K562 (cell line): ENCODE measurements around the gene HRAS. TPM values are rescaled to one million over a fixed set of nuclear protein-coding genes. Genes with fewer than 3 reads are reported as not detected.

ENCODE experiments used
- BRD9 ChIP-seq: fragments of 450-650 bp; IDR thresholded peaks from 2 replicates; pipeline ENCODE4 v1.6.1; 2018; ENCODE audit warnings: low read depth; ENCODE audit not compliant: partially characterized antibody
- CHCHD3 ChIP-seq: fragments of 250-450 bp; sonication (Bioruptor Pico); IDR thresholded peaks from 2 replicates; pipeline ENCODE4 v2.1.2; 2022; ENCODE audit warnings: mild to moderate bottlenecking
- ETV6 ChIP-seq, 3 experiments: fragments of 150-350 bp in 1 of 3; sonication (generic) in 1 of 3; formaldehyde crosslinking in 1 of 3; IDR thresholded peaks; 2 replicates each; pipeline versions ENCODE4 v1.6.1 to v1.8.0; 2014 to 2022; ENCODE audit warnings: borderline replicate concordance in 2 of 3, low read depth in 2 of 3, antibody characterized with exemption in 1 of 3, low read length in 1 of 3, mild to moderate bottlenecking in 1 of 3, missing genetic modification reagents in 1 of 3
- HNRNPLL ChIP-seq: fragments of 200-400 bp; formaldehyde crosslinking; IDR thresholded peaks from 2 replicates; pipeline ENCODE4 v1.6.1; 2017; ENCODE audit warnings: low read length, low read depth, mild to moderate bottlenecking; ENCODE audit not compliant: poor library complexity, severe bottlenecking
- KHSRP ChIP-seq: fragments of 450-650 bp; IDR thresholded peaks from 2 replicates; pipeline ENCODE4 v1.6.1; 2017
- KLF16 ChIP-seq: IDR thresholded peaks from 2 replicates; pipeline ENCODE4 v1.6.1; 2016; ENCODE audit warnings: antibody characterized with exemption
- MAZ ChIP-seq, 2 experiments: fragments of 450-650 bp in 1 of 2; sonication (generic) in 1 of 2; formaldehyde crosslinking; IDR thresholded peaks in 1 of 2; conservative IDR thresholded peaks in 1 of 2; 2 replicates each; pipeline versions ENCODE4 v1.4.0 to v1.5.0; 2020; ENCODE audit warnings: mild to moderate bottlenecking in 1 of 2, missing genetic modification reagents in 1 of 2
- MTA1 ChIP-seq: fragments of 450-650 bp; IDR thresholded peaks from 2 replicates; pipeline ENCODE4 v1.6.1; 2017; ENCODE audit warnings: borderline replicate concordance
- MTA3 ChIP-seq: fragments of 450-650 bp; formaldehyde crosslinking; IDR thresholded peaks from 2 replicates; pipeline ENCODE4 v1.6.1; 2017; ENCODE audit warnings: mild to moderate bottlenecking, borderline replicate concordance
- POLR3G ChIP-seq: IDR thresholded peaks from 2 replicates; pipeline ENCODE4 v1.6.1; 2011; ENCODE audit not compliant: insufficient read length, insufficient replicate concordance; ENCODE audit errors: extremely low read depth
- PPARD ChIP-seq: fragments of 250-450 bp; sonication (Bioruptor Pico); IDR thresholded peaks from 2 replicates; pipeline ENCODE4 v1.8.0; 2022; ENCODE audit warnings: inconsistent platforms, mild to moderate bottlenecking, moderate library complexity
- PRMT5 ChIP-seq: sonication (generic); formaldehyde crosslinking; IDR thresholded peaks from 2 replicates; pipeline ENCODE4 v1.5.0; 2020; ENCODE audit warnings: missing genetic modification reagents
- RB1 ChIP-seq: fragments of 450-650 bp; IDR thresholded peaks from 2 replicates; pipeline ENCODE4 v1.6.1; 2017; ENCODE audit warnings: low read depth, mild to moderate bottlenecking
- RBM22 ChIP-seq: fragments of 200-400 bp; formaldehyde crosslinking; IDR thresholded peaks from 2 replicates; pipeline ENCODE4 v1.6.1; 2018; ENCODE audit warnings: low read length, low read depth; ENCODE audit not compliant: poor library complexity, severe bottlenecking
- RNF2 ChIP-seq: sonication (generic); IDR thresholded peaks from 2 replicates; pipeline ENCODE4 v1.6.1; 2016
- STAG1 ChIP-seq: sonication (generic); formaldehyde crosslinking; IDR thresholded peaks from 2 replicates; pipeline ENCODE4 v1.5.0; 2020; ENCODE audit warnings: missing genetic modification reagents, borderline replicate concordance
- TGIF2 ChIP-seq: sonication (generic); formaldehyde crosslinking; IDR thresholded peaks from 2 replicates; pipeline ENCODE4 v1.8.1; 2022; ENCODE audit warnings: mild to moderate bottlenecking, missing genetic modification reagents, moderate library complexity
- XRCC4 ChIP-seq: IDR thresholded peaks from one replicate; pipeline ENCODE4 v1.6.1; 2011; ENCODE audit not compliant: insufficient read depth, insufficient read length; ENCODE audit errors: extremely low read depth
- ZNF143 ChIP-seq: sonication (generic); formaldehyde crosslinking; IDR thresholded peaks from 2 replicates; pipeline ENCODE4 v1.9.0; 2022; ENCODE audit warnings: mild to moderate bottlenecking, missing genetic modification reagents
- ZNF224 ChIP-seq: sonication (generic); formaldehyde crosslinking; IDR thresholded peaks from 2 replicates; pipeline ENCODE4 v1.8.0; 2022; ENCODE audit warnings: mild to moderate bottlenecking, missing genetic modification reagents
- ZNF23 ChIP-seq: fragments of 250-450 bp; sonication (Bioruptor Pico); IDR thresholded peaks from 2 replicates; pipeline ENCODE4 v1.4.0; 2020; ENCODE audit warnings: mild to moderate bottlenecking
- ZNF589 ChIP-seq: fragments of 200-800 bp; sonication (Bioruptor generic); IDR thresholded peaks from 2 replicates; pipeline ENCODE4 v1.6.1; 2016; ENCODE audit warnings: low read depth, missing genetic modification characterization, missing compliant biosample characterization
- ZNF766 ChIP-seq: fragments of 200-800 bp; sonication (Bioruptor generic); conservative IDR thresholded peaks from 2 replicates; pipeline ENCODE4 v1.6.1; 2016; ENCODE audit warnings: missing genetic modification characterization, missing compliant biosample characterization
- polyA plus RNA-seq, 8 experiments: library from polyadenylated mRNA; depleted of rRNA in 4 of 8; stranded (reverse) in 5 of 8; unstranded in 3 of 8; fragments of >200 nt; fragmentation: Nextera tagmentation in 2 of 8; fragmentation: Illumina TruSeq in 1 of 8; extraction: Ambion mirVana in 2 of 8; extraction: Trizol in 1 of 8; gene quantifications; 2 replicates each; pipeline versions ENCODE4 v1.2.1 to v1.2.3, GENCODE V29; 2011 to 2014; ENCODE audit warnings: inconsistent platforms in 1 of 8, missing spikeins in 1 of 8
- total RNA-seq, 7 experiments: library from RNA; depleted of rRNA in 6 of 7; stranded (reverse); fragments of >200 nt in 6 of 7; fragmentation: Illumina TruSeq in 2 of 7; extraction: Trizol in 2 of 7; gene quantifications; 2 replicates each; pipeline versions ENCODE4 v1.2.1 to v1.2.3, GENCODE V29; 2011 to 2021; ENCODE audit warnings: low replicate concordance in 1 of 7
- TF ChIP-seq, protein P1 (sequence below): fragments of 450-650 bp; formaldehyde crosslinking; IDR thresholded peaks from 2 replicates; pipeline ENCODE4 v1.4.0; 2020; ENCODE audit warnings: mild to moderate bottlenecking, mixed read lengths
- TF ChIP-seq, protein P2 (sequence below): fragments of 450-650 bp; IDR thresholded peaks from 2 replicates; pipeline ENCODE4 v1.6.1; 2016; ENCODE audit warnings: low read depth, mild to moderate bottlenecking, moderate library complexity
- TF ChIP-seq, protein P3 (sequence below): fragments of 450-650 bp; formaldehyde crosslinking; IDR thresholded peaks from 2 replicates; pipeline ENCODE4 v1.4.0; 2020; ENCODE audit warnings: mild to moderate bottlenecking, moderate library complexity

Gene HRAS
- total and polyA plus RNA-seq, 9 of the 15 experiments (the other 6 are each of a cell fraction or from before 2014, with no cell fraction given), result 2.8 to 73.5 (median 29.6) TPM

DNA sequence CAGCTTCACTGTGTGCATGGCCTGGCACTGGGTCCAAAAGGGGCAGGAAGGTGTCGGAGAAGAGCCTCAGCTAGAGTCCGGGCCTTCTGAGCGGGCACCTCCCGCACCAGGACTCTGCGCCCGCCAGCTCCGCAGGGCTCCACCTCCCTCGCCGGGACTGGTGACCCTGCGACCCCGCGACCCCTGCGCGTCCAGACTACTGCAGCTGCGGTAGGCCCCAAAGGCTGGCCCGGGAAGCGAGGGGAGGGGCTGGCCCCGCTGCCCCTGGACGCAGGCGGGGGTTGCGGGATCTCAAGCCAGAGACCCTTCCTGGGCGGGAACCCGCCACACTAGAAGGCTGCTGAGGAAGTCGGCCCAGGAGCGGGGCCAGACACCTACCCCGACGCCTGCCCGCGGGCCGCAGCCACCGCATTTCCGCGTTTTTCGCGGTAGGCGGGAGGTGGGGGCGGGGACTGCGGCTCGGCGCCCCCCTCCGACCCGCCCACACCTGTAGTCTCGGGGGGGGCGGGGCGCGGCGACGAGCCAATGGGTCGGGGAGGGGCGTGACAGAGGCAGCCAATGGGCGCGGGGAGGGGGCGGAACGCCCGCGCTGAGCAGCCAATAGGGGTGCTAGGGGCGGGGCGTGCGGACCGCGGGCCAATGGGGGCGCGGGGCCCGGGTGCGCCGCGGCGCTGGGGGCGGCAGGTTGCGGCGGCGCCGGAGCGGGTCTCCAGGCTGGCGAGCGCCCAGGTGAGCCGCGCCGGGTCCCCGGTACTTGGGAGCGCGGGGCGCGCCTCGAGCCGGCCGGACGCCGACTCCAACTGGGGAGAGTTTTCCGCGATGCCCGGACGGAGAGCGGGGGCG is 25.1 kb upstream of the HRAS start, which contains the start of the genes LMNTD2 and RASSF7 (continued):
- TF ChIP-seq ZNF224 (no peak), XRCC4 (no peak), RNF2 (no peak), PPARD (CRISPR knock-in tag) (no peak), MAZ (CRISPR knock-in tag; conservative IDR thresholded peaks at IDR 0.05 in 1 of 2, IDR thresholded peaks at IDR 0.05 in 1 of 2) (peak; percentile 91), PRMT5 (CRISPR knock-in tag) (no peak), MTA1 (no peak), ZNF589 (CRISPR knock-in tag) (no peak; the same call in 1 of the 2 replicates), ZNF766 (no peak), KLF16 (no peak), CHCHD3 (CRISPR knock-in tag) (no peak), RBM22 (no peak), ZNF143 (CRISPR knock-in tag) (no peak), KHSRP (no peak), BRD9 (no peak), STAG1 (CRISPR knock-in tag) (0 out of 2 replicates have a peak, but pooled peaks have one; percentile 19), RB1 (peak; percentile 76), ETV6 (IDR thresholded peaks at IDR 0.05; ENCODE audit: borderline replicate concordance in 1 of 2, low read depth in 2 of 2, low read length in 1 of 2) (no peak), ETV6 (CRISPR knock-in tag; IDR thresholded peaks at IDR 0.05; ENCODE audit: borderline replicate concordance) (no peak), ZNF23 (CRISPR knock-in tag) (no peak), POLR3G (no peak), MTA3 (peak; percentile 66; the same call in 1 of the 2 replicates), TGIF2 (CRISPR knock-in tag) (no peak), HNRNPLL (peak; percentile 76)
- TF ChIP-seq, protein P1, sequence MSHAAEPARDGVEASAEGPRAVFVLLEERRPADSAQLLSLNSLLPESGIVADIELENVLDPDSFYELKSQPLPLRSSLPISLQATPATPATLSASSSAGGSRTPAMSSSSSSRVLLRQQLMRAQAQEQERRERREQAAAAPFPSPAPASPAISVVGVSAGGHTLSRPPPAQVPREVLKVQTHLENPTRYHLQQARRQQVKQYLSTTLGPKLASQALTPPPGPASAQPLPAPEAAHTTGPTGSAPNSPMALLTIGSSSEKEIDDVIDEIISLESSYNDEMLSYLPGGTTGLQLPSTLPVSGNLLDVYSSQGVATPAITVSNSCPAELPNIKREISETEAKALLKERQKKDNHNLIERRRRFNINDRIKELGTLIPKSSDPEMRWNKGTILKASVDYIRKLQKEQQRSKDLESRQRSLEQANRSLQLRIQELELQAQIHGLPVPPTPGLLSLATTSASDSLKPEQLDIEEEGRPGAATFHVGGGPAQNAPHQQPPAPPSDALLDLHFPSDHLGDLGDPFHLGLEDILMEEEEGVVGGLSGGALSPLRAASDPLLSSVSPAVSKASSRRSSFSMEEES (CRISPR knock-in tag), result no peak
- TF ChIP-seq, protein P2, sequence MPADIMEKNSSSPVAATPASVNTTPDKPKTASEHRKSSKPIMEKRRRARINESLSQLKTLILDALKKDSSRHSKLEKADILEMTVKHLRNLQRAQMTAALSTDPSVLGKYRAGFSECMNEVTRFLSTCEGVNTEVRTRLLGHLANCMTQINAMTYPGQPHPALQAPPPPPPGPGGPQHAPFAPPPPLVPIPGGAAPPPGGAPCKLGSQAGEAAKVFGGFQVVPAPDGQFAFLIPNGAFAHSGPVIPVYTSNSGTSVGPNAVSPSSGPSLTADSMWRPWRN, result no peak
- TF ChIP-seq, protein P3, sequence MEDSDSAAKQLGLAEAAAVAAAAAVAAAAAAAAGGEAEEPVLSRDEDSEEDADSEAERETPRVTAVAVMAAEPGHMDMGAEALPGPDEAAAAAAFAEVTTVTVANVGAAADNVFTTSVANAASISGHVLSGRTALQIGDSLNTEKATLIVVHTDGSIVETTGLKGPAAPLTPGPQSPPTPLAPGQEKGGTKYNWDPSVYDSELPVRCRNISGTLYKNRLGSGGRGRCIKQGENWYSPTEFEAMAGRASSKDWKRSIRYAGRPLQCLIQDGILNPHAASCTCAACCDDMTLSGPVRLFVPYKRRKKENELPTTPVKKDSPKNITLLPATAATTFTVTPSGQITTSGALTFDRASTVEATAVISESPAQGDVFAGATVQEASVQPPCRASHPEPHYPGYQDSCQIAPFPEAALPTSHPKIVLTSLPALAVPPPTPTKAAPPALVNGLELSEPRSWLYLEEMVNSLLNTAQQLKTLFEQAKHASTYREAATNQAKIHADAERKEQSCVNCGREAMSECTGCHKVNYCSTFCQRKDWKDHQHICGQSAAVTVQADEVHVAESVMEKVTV, result no peak
